K562 (cell line): ENCODE results near the gene USP12. TPM values are rescaled to one million over a fixed set of nuclear protein-coding genes. Genes with fewer than 3 reads are reported as not detected.
A peak's percentile ranks its signal among the peaks of the same experiment; 100 is the strongest.

Experiments
- ATAC-seq: fragments of 200-7000 bp; cut with Tn5 transposase; 3 replicates; pipeline ENCODE4 v1.9.1; 2020; ENCODE audit warnings: moderate library complexity
- BruUV-seq: library from RNA; stranded (reverse); fragments of 400-500 nt; replicated peaks from 2 replicates; lab custom pipeline; 2021; lab: Mats Ljungman, UMichigan
- CTCF ChIA-PET: fragments of 300-600 bp; formaldehyde crosslinking; extraction: SDS; loops from one replicate; lab custom pipeline; 2021; ENCODE audit warnings: low intra/inter-chr PET ratio; lab: Yijun Ruan, JAX
- POLR2A ChIA-PET: fragments of 300-600, 350-650 bp; sonication (Branson Sonifier 250); formaldehyde crosslinking; extraction: SDS; loops from one replicate; lab custom pipeline; 2021; ENCODE audit warnings: antibody characterized with exemption, inconsistent platforms; lab: Yijun Ruan, JAX
- DNase-seq, 4 experiments: peaks; one replicate each; pipeline versions ENCODE4 v3.0.0 to v3.0.0-alpha.2; 2011 to 2018; ENCODE audit warnings: low spot score in 3 of 4, mixed read lengths in 3 of 4; ENCODE audit errors: extremely low read depth in 1 of 4
- FAIRE-seq: peaks from 2 replicates; lab custom pipeline; 2011; peaks lifted over from hg19 to GRCh38; lab: Jason Lieb, UNC
- H2AFZ ChIP-seq: 2 replicates; pipeline ENCODE4 v1.6.0; 2011; ENCODE audit warnings: low read depth, low read length, control low read depth, inconsistent platforms
- H3K27ac ChIP-seq: fragments of 200-600 bp; 3 replicates; pipeline ENCODE4 v1.8.0; 2011; ENCODE audit warnings: low read depth, mild to moderate bottlenecking, control low read depth, inconsistent platforms, low read length, moderate library complexity, mixed read lengths; ENCODE audit errors: extremely low read depth
- H3K27me3 ChIP-seq, 2 experiments: fragments of 300-600 bp in 1 of 2; 2 replicates in 1 of 2; 3 replicates in 1 of 2; pipeline versions ENCODE4 v1.6.0 to v1.8.0; 2011; ENCODE audit warnings: inconsistent platforms in 2 of 2, low read length in 2 of 2, mild to moderate bottlenecking in 1 of 2, mixed read lengths in 1 of 2, moderate library complexity in 1 of 2; ENCODE audit not compliant: control insufficient read depth in 2 of 2, insufficient read depth in 2 of 2
- H3K36me3 ChIP-seq: fragments of 300-600 bp; 3 replicates; pipeline ENCODE4 v1.8.0; 2011; ENCODE audit warnings: mild to moderate bottlenecking, low read length, inconsistent platforms; ENCODE audit not compliant: control insufficient read depth, insufficient read depth
- H3K4me1 ChIP-seq, 2 experiments: fragments of 200-600 bp in 1 of 2; replicated peaks in 1 of 2; 2 replicates in 1 of 2; 3 replicates in 1 of 2; pipeline versions ENCODE4 v1.5.1 to v1.8.0; 2011; ENCODE audit warnings: inconsistent platforms in 2 of 2, low read length in 2 of 2, mild to moderate bottlenecking in 1 of 2, mixed read lengths in 1 of 2, moderate library complexity in 1 of 2; ENCODE audit not compliant: control insufficient read depth in 2 of 2, insufficient read depth in 2 of 2
- H3K4me2 ChIP-seq: 2 replicates; pipeline ENCODE4 v1.6.1; 2011; ENCODE audit warnings: low read length, control low read depth, inconsistent platforms, mixed read lengths; ENCODE audit not compliant: insufficient read depth
- H3K4me3 ChIP-seq: fragments of 200-600 bp; sonication (generic), shearing (Covaris generic); 2 replicates; pipeline ENCODE4 v1.5.1; 2016; ENCODE audit warnings: control low read depth, inconsistent platforms
- H3K79me2 ChIP-seq: fragments of 200-600 bp; 3 replicates; pipeline ENCODE4 v1.8.0; 2011; ENCODE audit warnings: low read length, inconsistent platforms; ENCODE audit not compliant: control insufficient read depth, insufficient read depth
- H3K9ac ChIP-seq, 2 experiments: 2 replicates each; pipeline versions ENCODE4 v1.6.0 to v1.6.1; 2011; ENCODE audit warnings: low read depth in 2 of 2, low read length in 2 of 2, control low read depth in 1 of 2, inconsistent platforms in 1 of 2, mild to moderate bottlenecking in 1 of 2, mixed read lengths in 1 of 2; ENCODE audit not compliant: insufficient read depth in 1 of 2
- H3K9me1 ChIP-seq: one replicate; pipeline ENCODE4 v1.6.0; 2011; ENCODE audit warnings: inconsistent platforms, mild to moderate bottlenecking, low read length, moderate library complexity; ENCODE audit not compliant: control insufficient read depth, insufficient read depth
- H3K9me3 ChIP-seq: replicated peaks from 2 replicates; pipeline ENCODE4 v1.5.1; 2011; ENCODE audit warnings: low read depth, low read length, inconsistent platforms; ENCODE audit not compliant: control insufficient read depth, insufficient read depth
- H4K20me1 ChIP-seq: replicated peaks from 2 replicates; pipeline ENCODE4 v1.6.1; 2011; ENCODE audit warnings: low read length, inconsistent platforms, mixed read lengths; ENCODE audit not compliant: control insufficient read depth, insufficient read depth
- CBX1 ChIP-seq: sonication (generic); IDR thresholded peaks from 2 replicates; pipeline ENCODE4 v1.6.1; 2016; ENCODE audit warnings: antibody characterized with exemption, low read depth, mild to moderate bottlenecking
- ETS2 ChIP-seq: IDR thresholded peaks from 2 replicates; pipeline ENCODE4 v1.6.1; 2016; ENCODE audit warnings: borderline replicate concordance, missing genetic modification characterization, mild to moderate bottlenecking, moderate library complexity, missing compliant biosample characterization; ENCODE audit not compliant: poor library complexity, severe bottlenecking
- HDAC3 ChIP-seq: fragments of 450-650 bp; IDR thresholded peaks from 2 replicates; pipeline ENCODE4 v1.6.1; 2018; ENCODE audit warnings: borderline replicate concordance, mild to moderate bottlenecking, moderate library complexity; ENCODE audit not compliant: partially characterized antibody
- MCM7 ChIP-seq, 2 experiments: fragments of 450-650 bp; IDR thresholded peaks; 2 replicates each; pipeline ENCODE4 v1.6.1; 2016 to 2018
- WGBS: fragments of 100-300 bp; shearing (Covaris generic); methylation state at CpG from one replicate; pipeline ENCODE4 v1.1.6; 2016; ENCODE audit warnings: low coverage, mixed read lengths; ENCODE audit not compliant: insufficient coverage; ENCODE audit errors: missing lambda C conversion rate; 5-methylcytosine and 5-hydroxymethylcytosine counted together
- in situ Hi-C: fragments of 300-500 bp; cut with MboI; formaldehyde crosslinking; loops from 4 replicates; pipeline ENCODE4 v1.15.0; 2018; ENCODE audit warnings: inconsistent platforms, mixed read lengths
- intact Hi-C: fragments of 100-400 bp; cut with micrococcal nuclease; formaldehyde crosslinking; loops from 2 replicates; pipeline ENCODE4 v1.14.2; 2022
- polyA plus RNA-seq, 8 experiments: library from polyadenylated mRNA; depleted of rRNA in 4 of 8; stranded (reverse) in 5 of 8; unstranded in 3 of 8; fragments of >200 nt; fragmentation: Nextera tagmentation in 2 of 8; fragmentation: Illumina TruSeq in 1 of 8; extraction: Ambion mirVana in 2 of 8; extraction: Trizol in 1 of 8; gene quantifications; 2 replicates each; pipeline versions ENCODE4 v1.2.1 to v1.2.3, GENCODE V29; 2011 to 2014; ENCODE audit warnings: inconsistent platforms in 1 of 8, missing spikeins in 1 of 8
- total RNA-seq, 7 experiments: library from RNA; depleted of rRNA in 6 of 7; stranded (reverse); fragments of >200 nt in 6 of 7; fragmentation: Illumina TruSeq in 2 of 7; extraction: Trizol in 2 of 7; gene quantifications; 2 replicates each; pipeline versions ENCODE4 v1.2.1 to v1.2.3, GENCODE V29; 2011 to 2021; ENCODE audit warnings: low replicate concordance in 1 of 7
- TF ChIP-seq, protein P1 (sequence below): fragments of 250-450 bp; sonication (Bioruptor Pico); IDR thresholded peaks from 2 replicates; pipeline ENCODE4 v1.8.0; 2022; ENCODE audit warnings: inconsistent platforms
- TF ChIP-seq, protein P2 (sequence below): sonication (generic); formaldehyde crosslinking; IDR thresholded peaks from 2 replicates; pipeline ENCODE4 v1.5.0; 2020; ENCODE audit warnings: missing genetic modification reagents
- TF ChIP-seq, protein P3 (sequence below), 2 experiments: fragments of 450-650 bp; conservative IDR thresholded peaks; 2 replicates each; pipeline ENCODE4 v1.6.1; 2017; ENCODE audit warnings: mild to moderate bottlenecking in 2 of 2, moderate library complexity in 2 of 2
- TF ChIP-seq, protein P4 (sequence below): fragments of 200-800 bp; sonication (Bioruptor generic); IDR thresholded peaks from 2 replicates; pipeline ENCODE4 v1.6.1; 2016; ENCODE audit warnings: missing genetic modification characterization, missing compliant biosample characterization

USP12 gene
- total and polyA plus RNA-seq, 9 of the 15 experiments (the other 6 are each of a cell fraction or from before 2014, with no cell fraction given) = 1.8 to 20.5 (median 13.3) TPM

DNA sequence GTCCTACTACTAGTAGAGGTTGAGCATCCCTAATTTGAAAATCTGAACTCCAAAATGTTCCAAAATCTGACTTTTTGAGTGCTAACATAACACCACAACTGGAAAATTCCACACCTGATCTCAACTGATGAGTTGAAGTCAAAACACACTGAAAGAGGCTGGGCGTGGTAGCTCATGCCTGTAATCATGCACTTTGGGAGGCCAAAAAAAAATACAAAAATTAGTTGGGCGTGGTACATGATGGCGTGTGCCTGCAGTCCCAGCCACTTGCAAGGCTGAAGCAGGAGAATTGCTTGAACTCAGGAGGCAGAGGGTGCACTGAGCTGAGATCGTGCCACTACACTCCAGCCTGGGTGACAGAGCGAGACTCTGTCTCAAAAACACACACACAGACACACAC lies 29.9 kb downstream of the USP12 start:
- peaks cover 95% of the 10 kb centered on the region for H3K79me2 ChIP-seq
- TF ChIP-seq MCM7 (IDR thresholded peaks at IDR 0.05) = no peak
- TF ChIP-seq, protein P1, sequence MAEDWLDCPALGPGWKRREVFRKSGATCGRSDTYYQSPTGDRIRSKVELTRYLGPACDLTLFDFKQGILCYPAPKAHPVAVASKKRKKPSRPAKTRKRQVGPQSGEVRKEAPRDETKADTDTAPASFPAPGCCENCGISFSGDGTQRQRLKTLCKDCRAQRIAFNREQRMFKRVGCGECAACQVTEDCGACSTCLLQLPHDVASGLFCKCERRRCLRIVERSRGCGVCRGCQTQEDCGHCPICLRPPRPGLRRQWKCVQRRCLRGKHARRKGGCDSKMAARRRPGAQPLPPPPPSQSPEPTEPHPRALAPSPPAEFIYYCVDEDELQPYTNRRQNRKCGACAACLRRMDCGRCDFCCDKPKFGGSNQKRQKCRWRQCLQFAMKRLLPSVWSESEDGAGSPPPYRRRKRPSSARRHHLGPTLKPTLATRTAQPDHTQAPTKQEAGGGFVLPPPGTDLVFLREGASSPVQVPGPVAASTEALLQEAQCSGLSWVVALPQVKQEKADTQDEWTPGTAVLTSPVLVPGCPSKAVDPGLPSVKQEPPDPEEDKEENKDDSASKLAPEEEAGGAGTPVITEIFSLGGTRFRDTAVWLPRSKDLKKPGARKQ (CRISPR knock-in tag) = no peak
- TF ChIP-seq, protein P2, sequence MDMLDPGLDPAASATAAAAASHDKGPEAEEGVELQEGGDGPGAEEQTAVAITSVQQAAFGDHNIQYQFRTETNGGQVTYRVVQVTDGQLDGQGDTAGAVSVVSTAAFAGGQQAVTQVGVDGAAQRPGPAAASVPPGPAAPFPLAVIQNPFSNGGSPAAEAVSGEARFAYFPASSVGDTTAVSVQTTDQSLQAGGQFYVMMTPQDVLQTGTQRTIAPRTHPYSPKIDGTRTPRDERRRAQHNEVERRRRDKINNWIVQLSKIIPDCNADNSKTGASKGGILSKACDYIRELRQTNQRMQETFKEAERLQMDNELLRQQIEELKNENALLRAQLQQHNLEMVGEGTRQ = no peak
- no peak for TF ChIP-seq ETS2 (tag)
- TF ChIP-seq, protein P3, sequence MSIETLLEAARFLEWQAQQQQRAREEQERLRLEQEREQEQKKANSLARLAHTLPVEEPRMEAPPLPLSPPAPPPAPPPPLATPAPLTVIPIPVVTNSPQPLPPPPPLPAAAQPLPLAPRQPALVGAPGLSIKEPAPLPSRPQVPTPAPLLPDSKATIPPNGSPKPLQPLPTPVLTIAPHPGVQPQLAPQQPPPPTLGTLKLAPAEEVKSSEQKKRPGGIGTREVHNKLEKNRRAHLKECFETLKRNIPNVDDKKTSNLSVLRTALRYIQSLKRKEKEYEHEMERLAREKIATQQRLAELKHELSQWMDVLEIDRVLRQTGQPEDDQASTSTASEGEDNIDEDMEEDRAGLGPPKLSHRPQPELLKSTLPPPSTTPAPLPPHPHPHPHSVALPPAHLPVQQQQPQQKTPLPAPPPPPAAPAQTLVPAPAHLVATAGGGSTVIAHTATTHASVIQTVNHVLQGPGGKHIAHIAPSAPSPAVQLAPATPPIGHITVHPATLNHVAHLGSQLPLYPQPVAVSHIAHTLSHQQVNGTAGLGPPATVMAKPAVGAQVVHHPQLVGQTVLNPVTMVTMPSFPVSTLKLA (conservative IDR thresholded peaks at IDR 0.05) = no peak
- TF ChIP-seq, protein P4, sequence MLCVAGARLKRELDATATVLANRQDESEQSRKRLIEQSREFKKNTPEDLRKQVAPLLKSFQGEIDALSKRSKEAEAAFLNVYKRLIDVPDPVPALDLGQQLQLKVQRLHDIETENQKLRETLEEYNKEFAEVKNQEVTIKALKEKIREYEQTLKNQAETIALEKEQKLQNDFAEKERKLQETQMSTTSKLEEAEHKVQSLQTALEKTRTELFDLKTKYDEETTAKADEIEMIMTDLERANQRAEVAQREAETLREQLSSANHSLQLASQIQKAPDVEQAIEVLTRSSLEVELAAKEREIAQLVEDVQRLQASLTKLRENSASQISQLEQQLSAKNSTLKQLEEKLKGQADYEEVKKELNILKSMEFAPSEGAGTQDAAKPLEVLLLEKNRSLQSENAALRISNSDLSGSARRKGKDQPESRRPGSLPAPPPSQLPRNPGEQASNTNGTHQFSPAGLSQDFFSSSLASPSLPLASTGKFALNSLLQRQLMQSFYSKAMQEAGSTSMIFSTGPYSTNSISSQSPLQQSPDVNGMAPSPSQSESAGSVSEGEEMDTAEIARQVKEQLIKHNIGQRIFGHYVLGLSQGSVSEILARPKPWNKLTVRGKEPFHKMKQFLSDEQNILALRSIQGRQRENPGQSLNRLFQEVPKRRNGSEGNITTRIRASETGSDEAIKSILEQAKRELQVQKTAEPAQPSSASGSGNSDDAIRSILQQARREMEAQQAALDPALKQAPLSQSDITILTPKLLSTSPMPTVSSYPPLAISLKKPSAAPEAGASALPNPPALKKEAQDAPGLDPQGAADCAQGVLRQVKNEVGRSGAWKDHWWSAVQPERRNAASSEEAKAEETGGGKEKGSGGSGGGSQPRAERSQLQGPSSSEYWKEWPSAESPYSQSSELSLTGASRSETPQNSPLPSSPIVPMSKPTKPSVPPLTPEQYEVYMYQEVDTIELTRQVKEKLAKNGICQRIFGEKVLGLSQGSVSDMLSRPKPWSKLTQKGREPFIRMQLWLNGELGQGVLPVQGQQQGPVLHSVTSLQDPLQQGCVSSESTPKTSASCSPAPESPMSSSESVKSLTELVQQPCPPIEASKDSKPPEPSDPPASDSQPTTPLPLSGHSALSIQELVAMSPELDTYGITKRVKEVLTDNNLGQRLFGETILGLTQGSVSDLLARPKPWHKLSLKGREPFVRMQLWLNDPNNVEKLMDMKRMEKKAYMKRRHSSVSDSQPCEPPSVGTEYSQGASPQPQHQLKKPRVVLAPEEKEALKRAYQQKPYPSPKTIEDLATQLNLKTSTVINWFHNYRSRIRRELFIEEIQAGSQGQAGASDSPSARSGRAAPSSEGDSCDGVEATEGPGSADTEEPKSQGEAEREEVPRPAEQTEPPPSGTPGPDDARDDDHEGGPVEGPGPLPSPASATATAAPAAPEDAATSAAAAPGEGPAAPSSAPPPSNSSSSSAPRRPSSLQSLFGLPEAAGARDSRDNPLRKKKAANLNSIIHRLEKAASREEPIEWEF = no peak
- no peak for TF ChIP-seq CBX1
- no peak for TF ChIP-seq HDAC3

More for the DNA sequence above, 29.9 kb downstream of the USP12 start:
- Histone ChIP-seq H3K27me3 (no peaks in the 10 kb centered on the region), H3K4me2 (0 out of 2 replicates have a peak overlapping the region, but pooled peaks have one; percentile 33), H3K4me1 (peaks cover 21 to 22% of the 10 kb centered on the region in 2 experiments; a peak in 4 of 5 replicates), H3K27ac (peak overlapping the region; percentile 21; the same call in 1 of the 3 replicates), H3K9ac (no peak overlapping the region), H4K20me1 (peaks cover 6% of the 10 kb centered on the region), H3K9me3 (no peaks in the 10 kb centered on the region), H3K36me3 (no peaks in the 10 kb centered on the region), H2AFZ (no peak overlapping the region), H3K4me3 (no peak overlapping the region), H3K9me1 (no peaks in the 10 kb centered on the region)
- intact Hi-C loops (no loop called here), in situ Hi-C loops (no loop called here)
- FAIRE-seq = peak; percentile 55
- no TSS peak for BruUV-seq
- ChIA-PET POLR2A (interaction anchor here (1.2 kb wide), 1 partner anchor 9 kb away, joined by 3 read pairs; no protein-coding TSS in a partner anchor), CTCF (no interaction called here)
- 29% methylated on average over 5 of the region's 5 CpGs for WGBS
- peak in 1 of 4 experiments; percentile 36 for DNase-seq
- ATAC-seq = peak; percentile 42; the same call in 2 of the 3 replicates
